Spleen (tissue), 11 donors: Measurements from ENCODE around the gene TAB3. TPM values are rescaled to one million over a fixed set of nuclear protein-coding genes. Genes with fewer than 3 reads are reported as not detected.

Experiments used
- DNase-seq: peaks from one replicate; pipeline ENCODE4 v3.0.0-alpha.2; 2020
- H3K27ac ChIP-seq, 8 donors: fragments of 200-600 bp; sonication (generic) in 7 of 8; 1 replicate in 4 of 8; 2 replicates in 4 of 8; pipeline versions ENCODE4 v1.5.0 to v1.8.0; 2016 to 2021; ENCODE audit warnings: inconsistent platforms in 4 of 8, mild to moderate bottlenecking in 4 of 8, moderate library complexity in 1 of 8
- H3K27me3 ChIP-seq, 7 donors: fragments of 200-600 bp; sonication (generic) in 6 of 7; replicated peaks in 1 of 7; 1 replicate in 4 of 7; 2 replicates in 3 of 7; pipeline versions ENCODE4 v1.5.0 to v1.8.0; 2016 to 2021; ENCODE audit warnings: inconsistent platforms in 3 of 7, mild to moderate bottlenecking in 1 of 7
- H3K36me3 ChIP-seq, 6 donors: fragments of 200-600 bp; sonication (generic) in 5 of 6; 1 replicate in 4 of 6; 2 replicates in 2 of 6; pipeline versions ENCODE4 v1.5.0 to v1.8.0; 2016 to 2021; ENCODE audit warnings: inconsistent platforms in 2 of 6
- H3K4me1 ChIP-seq, 6 donors: fragments of 200-600 bp; sonication (generic) in 5 of 6; 1 replicate in 3 of 6; 2 replicates in 3 of 6; pipeline versions ENCODE4 v1.5.0 to v1.8.0; 2016 to 2021; ENCODE audit warnings: inconsistent platforms in 3 of 6
- H3K4me3 ChIP-seq, 8 donors: fragments of 200-600 bp; sonication (generic) in 7 of 8; 1 replicate in 4 of 8; 2 replicates in 4 of 8; pipeline versions ENCODE4 v1.5.0 to v1.8.0; 2016 to 2021; ENCODE audit warnings: inconsistent platforms in 4 of 8, mild to moderate bottlenecking in 4 of 8, moderate library complexity in 2 of 8
- H3K9me3 ChIP-seq, 8 donors: fragments of 200-600 bp; sonication (generic) in 7 of 8; 1 replicate in 4 of 8; 2 replicates in 4 of 8; pipeline versions ENCODE4 v1.5.0 to v1.8.0; 2016 to 2021; ENCODE audit warnings: inconsistent platforms in 4 of 8
- POLR2A ChIP-seq, 3 donors: fragments of 450-650 bp; IDR thresholded peaks; one replicate each; pipeline ENCODE4 v1.5.1; 2017; ENCODE audit warnings: antibody characterized with exemption in 3 of 3, mild to moderate bottlenecking in 1 of 3
- POLR2AphosphoS5 ChIP-seq, 3 donors: sonication (generic); formaldehyde crosslinking; IDR thresholded peaks; one replicate each; pipeline ENCODE4 v1.5.1; 2017; ENCODE audit warnings: antibody characterized with exemption in 3 of 3
- WGBS, 5 donors: extraction: QIAGEN DNeasy Blood & Tissue Kit in 3 of 5; methylation state at CpG; one replicate each; pipeline versions ENCODE4 v1.1.5 to v1.1.7; 2013 to 2018; 5-methylcytosine and 5-hydroxymethylcytosine counted together
- intact Hi-C: fragments of 100-400 bp; cut with DNase I; formaldehyde crosslinking; loops from one replicate; pipeline ENCODE4 v1.15.0; 2023; ENCODE audit warnings: low total_unique reads
- polyA plus RNA-seq, 3 donors: library from polyadenylated mRNA; stranded (reverse); fragments of 200-250 nt; gene quantifications; one replicate each; pipeline ENCODE4 v1.2.1, GENCODE V29; 2013
- total RNA-seq, 7 donors: library from RNA; depleted of rRNA in 3 of 7; stranded (reverse); fragments of >200 nt in 3 of 7; fragmentation: NEBNext Ultra II Directional in 4 of 7; extraction: Animal tissue kit (Norgen Biotek cat#: 25700) in 4 of 7; gene quantifications; one replicate each; pipeline versions ENCODE4 v1.1.0 to v1.2.1, GENCODE V29; 2016 to 2021
- TF ChIP-seq, protein P1 (sequence below), 11 experiments: fragments of 200-600 bp in 7 of 11; fragments of 450-650 bp in 4 of 11; sonication (generic) in 4 of 11; IDR thresholded peaks in 8 of 11; conservative IDR thresholded peaks in 3 of 11; 1 replicate in 7 of 11; 2 replicates in 4 of 11; pipeline versions ENCODE4 v1.4.0 to v1.8.0; 2016 to 2021; ENCODE audit warnings: antibody characterized with exemption in 11 of 11, inconsistent platforms in 4 of 11, mild to moderate bottlenecking in 1 of 11
- donor health status: healthy with polysubstance abuse.
- donor health status: DM: no; HTN: no; CAD: no; lungs with moderate emphysema.
- donor health status: DM: no; HTN: no; CAD: no.
- donor health status: Bipolar disorder and iron deficiency.
- donor health status: healthy.
- donor health status: DM: no; HTN: no; CAD: no.
- donor health status: DM: yes; HTN: yes; CAD: no.

TAB3 gene
- total and polyA plus RNA-seq, 10 donors = 5.5 to 52.5 (median 19.3) TPM

GRCh38 chrX:30895370-30895769 lies 6.3 kb upstream of the TAB3 start:
- intact Hi-C loops = no loop called here
- DNase-seq = no peak
- no peak for TF ChIP-seq POLR2AphosphoS5 (IDR thresholded peaks at IDR 0.05)
- Histone ChIP-seq H3K27me3 (no peaks in the 10 kb centered on the region), H3K4me3 (no peak overlapping the region), H3K4me1 (peaks cover 0 to under 1% (median 0%) of the 10 kb centered on the region in 6 donors), H3K36me3 (no peaks in the 10 kb centered on the region), H3K27ac (no peak overlapping the region), H3K9me3 (no peaks in the 10 kb centered on the region)
- WGBS, 5 donors = 49 to 62% (median 57%) methylated on average over 2 of the region's 2 CpGs

GRCh38 chrX:30893206-30893605 lies 4.2 kb upstream of the TAB3 start:
- DNase-seq = no peak
- intact Hi-C loops = no loop called here

GRCh38 chrX:30892591-30892990 lies 3.5 kb upstream of the TAB3 start:
- Histone ChIP-seq H3K4me1 (peaks cover 0 to 14% (median 7%) of the 10 kb centered on the region in 6 donors), H3K36me3 (no peaks in the 10 kb centered on the region), H3K27me3 (no peaks in the 10 kb centered on the region), H3K4me3 (no peak overlapping the region), H3K9me3 (no peaks in the 10 kb centered on the region), H3K27ac (no peak overlapping the region)
- 49 to 100% (median 65%) methylated on average over 1 of the region's 1 CpG for WGBS, 5 donors
- intact Hi-C loops = no loop called here
- TF ChIP-seq POLR2AphosphoS5 (IDR thresholded peaks at IDR 0.05) (no peak), POLR2A (IDR thresholded peaks at IDR 0.05) (no peak)
- TF ChIP-seq, protein P1, sequence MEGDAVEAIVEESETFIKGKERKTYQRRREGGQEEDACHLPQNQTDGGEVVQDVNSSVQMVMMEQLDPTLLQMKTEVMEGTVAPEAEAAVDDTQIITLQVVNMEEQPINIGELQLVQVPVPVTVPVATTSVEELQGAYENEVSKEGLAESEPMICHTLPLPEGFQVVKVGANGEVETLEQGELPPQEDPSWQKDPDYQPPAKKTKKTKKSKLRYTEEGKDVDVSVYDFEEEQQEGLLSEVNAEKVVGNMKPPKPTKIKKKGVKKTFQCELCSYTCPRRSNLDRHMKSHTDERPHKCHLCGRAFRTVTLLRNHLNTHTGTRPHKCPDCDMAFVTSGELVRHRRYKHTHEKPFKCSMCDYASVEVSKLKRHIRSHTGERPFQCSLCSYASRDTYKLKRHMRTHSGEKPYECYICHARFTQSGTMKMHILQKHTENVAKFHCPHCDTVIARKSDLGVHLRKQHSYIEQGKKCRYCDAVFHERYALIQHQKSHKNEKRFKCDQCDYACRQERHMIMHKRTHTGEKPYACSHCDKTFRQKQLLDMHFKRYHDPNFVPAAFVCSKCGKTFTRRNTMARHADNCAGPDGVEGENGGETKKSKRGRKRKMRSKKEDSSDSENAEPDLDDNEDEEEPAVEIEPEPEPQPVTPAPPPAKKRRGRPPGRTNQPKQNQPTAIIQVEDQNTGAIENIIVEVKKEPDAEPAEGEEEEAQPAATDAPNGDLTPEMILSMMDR (IDR thresholded peaks at IDR 0.05 in 8 of 11, conservative IDR thresholded peaks at IDR 0.05 in 3 of 11) = no peak
- no peak for DNase-seq

More at GRCh38 chrX:30893206-30893605, 4.2 kb upstream of the TAB3 start:
- H3K9me3 ChIP-seq = no peaks in the 10 kb centered on the region
- H3K4me1 ChIP-seq = peaks cover 0 to 8% (median 1%) of the 10 kb centered on the region in 6 donors
- TF ChIP-seq POLR2A (IDR thresholded peaks at IDR 0.05) (no peak), POLR2AphosphoS5 (IDR thresholded peaks at IDR 0.05) (no peak)
- TF ChIP-seq, protein P1 (IDR thresholded peaks at IDR 0.05 in 8 of 11, conservative IDR thresholded peaks at IDR 0.05 in 3 of 11) = no peak
- H3K27ac ChIP-seq = no peak overlapping the region
- H3K27me3 ChIP-seq = no peaks in the 10 kb centered on the region
- WGBS, 5 donors = 65 to 92% (median 79%) methylated on average over 3 to 4 of the region's 4 CpGs
- no peaks in the 10 kb centered on the region for H3K36me3 ChIP-seq
- H3K4me3 ChIP-seq = no peak overlapping the region

DNA sequence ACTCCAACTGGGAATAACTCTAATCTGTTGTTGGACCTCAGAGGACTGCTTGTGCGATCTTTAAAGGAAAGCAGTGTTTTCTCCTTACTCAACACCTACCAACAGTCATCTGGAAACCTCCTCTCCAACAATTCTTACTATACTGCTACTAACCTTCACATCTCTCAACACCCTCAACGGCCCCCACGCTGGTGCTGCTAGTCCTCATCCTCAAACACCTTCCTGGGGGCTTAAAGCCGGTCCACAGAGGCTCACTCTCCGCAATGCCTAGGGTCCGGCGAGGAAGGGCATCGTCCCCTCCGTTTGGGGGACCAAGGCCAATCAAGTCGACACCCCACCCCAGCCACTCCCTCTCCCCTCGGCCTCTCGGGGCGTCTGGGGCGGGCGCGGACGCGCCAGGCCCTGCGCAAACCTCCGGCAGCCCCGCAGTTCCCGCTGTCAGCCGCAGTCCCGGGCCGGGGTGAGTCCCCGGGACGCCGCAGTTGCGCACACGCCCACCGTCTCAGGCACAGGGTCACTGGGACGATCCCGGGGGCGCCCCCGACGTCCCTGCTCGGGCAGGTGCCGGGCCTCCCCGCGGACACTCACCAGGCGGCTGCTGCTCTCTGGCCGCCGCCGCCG lies 418 bp downstream of the TAB3 start:
- intact Hi-C loops = loop anchor here (10.0 kb wide), 1 partner anchor 234 kb away; the partner anchor contains the start of gene GK
- H3K36me3 ChIP-seq = no peaks in the 10 kb centered on the region
- 0 to 35% (median 5%) methylated on average over 4 to 45 of the region's 45 CpGs for WGBS, 5 donors

More for the DNA sequence above, 418 bp downstream of the TAB3 start:
- TF ChIP-seq POLR2AphosphoS5 (IDR thresholded peaks at IDR 0.05) (no peak), POLR2A (IDR thresholded peaks at IDR 0.05) (no peak)
- TF ChIP-seq, protein P1 (IDR thresholded peaks at IDR 0.05 in 8 of 11, conservative IDR thresholded peaks at IDR 0.05 in 3 of 11) = no peak
- no peak for DNase-seq
- Histone ChIP-seq H3K27me3 (no peaks in the 10 kb centered on the region), H3K27ac (peak overlapping the region; percentile 60 to 94 (median 90)), H3K4me3 (peak overlapping the region; percentile 46 to 87 (median 64)), H3K4me1 (peaks cover 0 to 42% (median 10%) of the 10 kb centered on the region in 6 donors), H3K9me3 (no peaks in the 10 kb centered on the region)
